GM19463 (cell line): ENCODE measurements around the gene THBD.

Experiments
- ATAC-seq: cut with Tn5 transposase; IDR thresholded peaks from one replicate; pipeline ENCODE4 v1.9.1; 2021; ENCODE audit warnings: mild to moderate bottlenecking, moderate library complexity; ENCODE audit not compliant: unreplicated experiment

THBD gene

GRCh38 chr20:23084845-23085365 is 35.4 kb upstream of the THBD start:
- no peak for ATAC-seq

GRCh38 chr20:23084282-23084844 is 34.9 kb upstream of the THBD start:
- ATAC-seq: no peak

- no peak for ATAC-seq
Measured at GRCh38 chr20:23083553-23084220, 34.2 kb upstream of the THBD start.

- ATAC-seq: no peak
Measured at GRCh38 chr20:23082846-23083552, 33.5 kb upstream of the THBD start.

GRCh38 chr20:23081263-23081819 is 31.9 kb upstream of the THBD start:
- ATAC-seq: no peak

- ATAC-seq: no peak
Measured at GRCh38 chr20:23080521-23080920, 31.0 kb upstream of the THBD start.

GRCh38 chr20:23079926-23080325 is 30.5 kb upstream of the THBD start:
- no peak for ATAC-seq

GRCh38 chr20:23079016-23079351 is 29.5 kb upstream of the THBD start:
- no peak for ATAC-seq

GRCh38 chr20:23078351-23079015 is 29.0 kb upstream of the THBD start:
- ATAC-seq: no peak

GRCh38 chr20:23077277-23077676 is 27.8 kb upstream of the THBD start:
- ATAC-seq: no peak

GRCh38 chr20:23074052-23074451 is 24.6 kb upstream of the THBD start:
- no peak for ATAC-seq

- no peak for ATAC-seq
Measured at GRCh38 chr20:23072892-23073586, 23.6 kb upstream of the THBD start.

GRCh38 chr20:23071996-23072395 is 22.5 kb upstream of the THBD start:
- ATAC-seq: no peak

- ATAC-seq: no peak
Measured at GRCh38 chr20:23071398-23071797, 21.9 kb upstream of the THBD start.

GRCh38 chr20:23069108-23069507 is 19.6 kb upstream of the THBD start:
- no peak for ATAC-seq

GRCh38 chr20:23068283-23068682 is 18.8 kb upstream of the THBD start:
- ATAC-seq: no peak

GRCh38 chr20:23066772-23067171 is 17.3 kb upstream of the THBD start:
- no peak for ATAC-seq

- no peak for ATAC-seq
Measured at GRCh38 chr20:23065266-23066201, 16.1 kb upstream of the THBD start.

- ATAC-seq: no peak
Measured at GRCh38 chr20:23063581-23063980, 14.1 kb upstream of the THBD start.

GRCh38 chr20:23063168-23063567 is 13.7 kb upstream of the THBD start:
- no peak for ATAC-seq
